ENCODE measurements around the gene BTBD16.

Gene BTBD16

DNA sequence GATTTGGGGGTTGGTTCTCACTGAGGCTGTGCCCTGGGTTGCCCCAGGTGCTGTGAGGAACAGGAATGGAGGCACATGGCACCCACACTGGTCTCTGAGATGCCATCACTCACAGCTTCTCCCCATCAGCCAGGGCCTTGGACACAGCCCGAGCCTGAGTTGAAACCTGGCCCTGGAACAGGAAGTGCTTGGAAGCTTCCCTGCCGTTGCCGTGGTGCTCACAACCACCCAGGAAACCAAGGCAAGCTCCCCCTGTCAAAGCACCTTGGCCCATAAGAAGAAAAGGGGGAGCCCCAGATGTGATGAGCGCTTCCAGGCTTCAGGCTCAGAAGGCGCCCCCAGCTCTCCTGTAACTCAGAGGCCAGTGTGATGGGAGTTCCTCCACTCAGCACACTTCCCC lies at the start of gene BTBD16:
BTBD16 (plus strand) TSS at position 221 of the 400 bp plus-strand sequence. CDS start 3,786 bp downstream, outside the sequence.
- no peak for DNase-seq

DNA sequence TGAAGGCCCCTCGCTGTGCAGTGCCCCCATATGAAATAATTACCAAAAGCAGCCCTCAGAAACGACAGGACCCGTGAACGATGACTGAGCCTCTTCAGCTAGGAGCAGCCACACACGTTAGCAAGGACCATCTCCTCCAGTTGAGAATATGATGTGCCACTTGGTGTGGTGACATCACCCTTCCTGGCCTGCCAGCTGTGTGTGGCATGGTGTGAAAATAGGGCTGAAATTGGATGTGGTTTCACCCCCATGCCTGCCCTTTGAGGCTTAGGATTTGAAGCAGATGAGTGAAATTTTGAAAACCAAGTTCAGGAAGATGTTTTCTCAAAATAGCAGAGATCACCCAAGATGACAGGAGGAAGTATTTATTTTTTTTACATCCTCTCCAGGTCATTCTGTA lies 49.1 kb upstream of the BTBD16 start:
- DNase-seq = no peak

DNA sequence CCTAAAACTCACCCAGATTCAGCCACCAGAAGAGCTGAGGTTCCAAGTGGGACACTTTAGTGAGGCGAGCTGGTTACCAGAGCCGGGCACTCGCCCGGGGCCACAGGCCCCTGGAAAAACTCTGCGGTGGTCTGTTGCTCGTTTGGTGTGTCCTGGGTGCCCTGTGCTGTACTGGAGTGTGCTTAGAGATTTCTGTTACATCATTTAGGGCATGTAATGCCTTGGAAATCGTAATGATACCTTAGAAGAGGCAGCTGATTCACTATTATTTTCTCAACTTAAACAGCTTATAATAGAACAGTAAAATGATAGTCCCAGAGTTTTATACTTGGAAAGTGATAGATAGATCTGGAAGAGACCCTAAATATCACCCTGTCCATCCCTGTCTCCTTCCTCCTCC lies 48.5 kb upstream of the BTBD16 start:
- DNase-seq = no peak

DNA sequence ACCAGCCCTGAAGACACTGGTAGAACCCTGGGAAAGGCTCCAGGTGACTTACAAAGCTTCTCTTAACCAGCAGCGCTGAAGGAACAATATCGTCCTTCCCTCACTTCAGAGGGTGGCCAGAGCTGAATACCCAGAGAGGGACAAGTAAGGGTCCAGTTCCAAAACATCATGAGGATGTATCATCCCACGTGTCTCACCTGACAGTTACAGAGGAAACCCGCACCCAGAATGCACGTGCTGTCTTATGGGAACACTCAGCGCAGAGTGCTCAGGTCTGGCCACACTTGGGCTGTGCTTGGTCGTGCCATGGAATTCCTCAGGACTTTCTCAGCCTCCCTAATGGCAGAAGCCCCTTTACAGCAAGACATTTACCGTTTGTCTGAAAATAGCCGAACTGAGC lies 46.9 kb upstream of the BTBD16 start:
- DNase-seq = no peak

DNA sequence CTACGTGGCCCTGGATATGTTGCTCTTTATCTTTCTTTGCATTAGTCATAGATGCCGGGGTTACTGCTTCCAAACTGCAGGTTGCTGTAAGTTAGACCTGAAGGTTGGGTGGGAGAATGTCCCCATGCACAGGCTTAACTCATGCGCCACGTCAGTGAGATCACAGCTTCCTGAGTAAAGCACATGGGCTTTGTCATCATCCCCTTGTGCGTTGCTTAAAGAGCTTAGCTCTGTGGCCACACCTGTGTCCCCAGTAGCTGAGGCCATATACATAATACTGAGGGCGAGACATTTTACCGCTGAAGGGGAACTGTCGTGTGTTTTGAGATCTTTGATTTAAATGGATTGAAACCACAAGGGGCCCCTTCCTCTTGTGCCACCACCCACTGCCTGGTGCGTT lies 45.8 kb upstream of the BTBD16 start:
- no peak for DNase-seq

DNA sequence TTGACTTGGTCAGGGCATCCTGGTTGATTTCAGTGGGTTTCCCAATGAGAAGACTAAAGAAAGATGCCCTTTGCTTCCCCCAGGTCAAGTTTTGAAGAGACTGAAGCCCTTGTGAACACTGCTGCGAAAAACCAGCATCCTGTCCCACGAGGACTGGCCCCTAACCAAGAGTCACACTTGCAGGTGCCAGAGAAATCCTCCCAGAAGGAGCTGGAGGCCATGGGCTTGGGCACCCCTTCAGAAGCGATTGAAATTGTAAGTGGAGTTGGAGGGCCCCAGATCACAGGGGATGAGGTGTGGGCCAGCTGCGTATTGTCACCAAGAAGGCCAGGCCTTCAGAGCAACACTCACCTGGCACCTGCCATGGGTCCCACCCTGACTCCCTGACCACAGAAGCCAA lies 43.3 kb upstream of the BTBD16 start:
- DNase-seq = no peak

DNA sequence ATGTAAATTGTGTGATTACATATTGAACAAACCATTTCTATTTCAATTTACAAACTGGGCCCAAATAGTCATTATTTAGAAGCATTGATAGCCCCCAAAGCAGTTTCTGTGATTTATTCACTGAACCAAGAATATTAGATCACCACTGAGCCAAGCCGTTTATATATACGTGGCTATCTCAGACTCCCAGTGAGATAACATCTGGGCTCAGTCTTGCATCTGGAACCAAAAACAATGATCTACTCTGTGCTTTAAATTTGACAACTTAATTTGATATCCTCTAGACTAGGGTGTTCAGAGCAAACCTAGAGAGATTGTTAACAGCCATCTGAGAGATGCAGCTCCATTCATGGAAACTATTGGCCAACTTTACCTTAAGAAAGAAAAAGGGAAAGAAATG lies 41.4 kb upstream of the BTBD16 start:
- no peak for DNase-seq

DNA sequence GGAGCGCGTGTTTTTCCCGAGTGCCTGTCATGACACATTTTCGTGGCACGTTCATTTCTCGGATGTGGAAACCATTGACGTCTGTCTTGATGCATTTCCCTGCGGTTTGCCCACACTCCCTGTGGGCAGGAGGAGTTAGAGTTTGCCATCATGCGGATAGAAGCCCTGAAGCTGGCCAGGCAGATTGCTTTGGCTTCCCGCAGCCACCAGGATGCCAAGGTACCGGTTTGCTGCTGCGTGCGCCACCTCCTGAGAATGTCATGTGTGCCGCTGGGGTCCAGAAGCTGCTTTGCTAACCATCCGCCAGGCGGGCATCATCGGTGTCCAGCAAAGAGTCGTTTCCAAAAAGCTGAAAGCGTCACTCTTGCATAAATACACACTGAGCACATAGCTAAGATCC lies 40.9 kb upstream of the BTBD16 start:
- no peak for DNase-seq

DNA sequence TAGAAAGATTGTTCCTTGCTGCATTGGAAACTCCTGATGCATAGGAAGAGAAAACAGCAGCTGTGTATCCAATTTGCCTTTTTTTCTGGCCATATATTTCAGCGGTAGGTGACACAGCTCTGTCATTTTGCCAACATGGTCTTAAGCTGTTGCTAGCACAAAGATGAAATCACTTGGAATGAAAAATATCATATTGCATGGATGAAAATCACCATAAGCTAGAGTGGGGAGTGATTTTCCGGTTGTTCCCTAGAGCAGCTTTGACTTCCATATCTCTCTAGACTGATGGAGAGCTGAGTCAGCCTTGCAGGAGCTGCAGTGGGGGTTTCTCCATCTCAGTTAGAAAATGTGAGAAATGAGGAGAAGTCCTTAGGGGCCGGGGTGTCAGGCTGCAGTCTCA lies 38.3 kb upstream of the BTBD16 start:
- no peak for DNase-seq

DNA sequence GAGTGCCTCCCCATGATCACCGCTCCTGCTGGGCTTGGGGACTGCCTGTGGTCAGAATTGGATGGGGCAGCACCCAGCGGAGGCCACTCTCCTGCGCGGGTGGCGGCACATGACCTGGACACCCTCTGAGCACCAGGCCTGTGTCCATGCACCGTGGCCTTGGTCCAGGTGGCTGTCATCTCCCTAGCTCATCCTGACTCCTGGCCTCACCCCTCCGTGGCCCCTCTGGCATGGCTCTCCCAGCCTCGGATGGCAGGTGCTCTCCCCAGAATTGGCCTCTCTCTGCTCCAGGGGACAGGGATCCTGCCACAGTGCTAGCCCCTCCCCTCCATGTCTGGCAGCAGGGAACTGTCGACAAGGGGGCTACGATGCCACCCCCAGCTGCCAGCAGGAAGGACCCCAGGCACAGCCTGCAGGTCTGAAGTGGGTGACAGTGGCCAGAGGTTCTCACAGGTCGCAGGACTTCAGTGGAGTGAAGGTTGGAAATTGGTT lies 37.2 kb upstream of the BTBD16 start:
- DNase-seq = no peak

DNA sequence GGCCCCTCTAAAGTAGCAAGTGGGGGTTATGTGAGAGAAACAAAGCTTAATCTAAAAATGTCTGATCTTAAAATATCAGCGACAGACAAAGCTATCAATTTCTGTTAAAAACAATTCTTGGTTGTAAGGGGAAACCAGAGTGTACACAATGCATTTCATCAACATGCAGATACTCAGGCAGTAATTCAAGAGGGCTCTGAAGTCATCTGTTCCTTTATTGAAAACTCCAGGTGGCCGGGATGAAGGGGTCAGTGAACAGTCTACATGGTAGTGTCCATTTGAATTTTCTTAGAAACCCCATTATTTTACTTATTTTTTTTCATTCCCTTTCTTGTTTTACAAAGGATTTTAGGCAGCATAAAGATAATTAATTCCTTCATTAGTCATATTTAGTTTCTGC lies 36.7 kb upstream of the BTBD16 start:
- no peak for DNase-seq

DNA sequence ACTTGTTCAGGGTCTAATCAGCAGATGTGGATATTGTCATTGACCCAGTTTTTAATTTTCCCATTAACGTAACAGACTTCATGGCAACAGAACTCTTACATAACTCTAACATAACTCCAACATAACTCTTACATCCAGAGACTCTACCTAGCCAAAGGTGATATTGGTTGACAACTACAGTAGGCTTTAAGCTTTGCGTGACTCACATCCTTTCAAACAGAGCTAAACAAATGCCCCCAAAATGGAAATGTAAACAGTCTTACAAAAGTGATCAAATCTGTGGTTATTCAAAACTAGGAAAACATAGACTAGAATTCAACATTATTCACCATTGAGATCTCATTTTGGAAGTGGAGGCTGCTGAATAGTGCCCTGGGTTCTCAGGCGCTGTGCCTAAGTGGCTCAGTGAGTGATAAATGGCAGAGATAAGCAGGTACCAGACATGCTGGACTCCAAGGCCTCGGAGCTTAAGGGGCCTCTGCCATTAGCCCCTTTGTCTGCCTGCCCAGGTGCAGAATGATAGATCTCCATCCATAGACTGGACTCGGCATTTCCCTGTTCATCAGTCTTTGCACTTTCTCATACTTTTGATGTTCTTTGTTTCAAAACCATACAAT lies 34.3 kb upstream of the BTBD16 start:
- DNase-seq = no peak

DNA sequence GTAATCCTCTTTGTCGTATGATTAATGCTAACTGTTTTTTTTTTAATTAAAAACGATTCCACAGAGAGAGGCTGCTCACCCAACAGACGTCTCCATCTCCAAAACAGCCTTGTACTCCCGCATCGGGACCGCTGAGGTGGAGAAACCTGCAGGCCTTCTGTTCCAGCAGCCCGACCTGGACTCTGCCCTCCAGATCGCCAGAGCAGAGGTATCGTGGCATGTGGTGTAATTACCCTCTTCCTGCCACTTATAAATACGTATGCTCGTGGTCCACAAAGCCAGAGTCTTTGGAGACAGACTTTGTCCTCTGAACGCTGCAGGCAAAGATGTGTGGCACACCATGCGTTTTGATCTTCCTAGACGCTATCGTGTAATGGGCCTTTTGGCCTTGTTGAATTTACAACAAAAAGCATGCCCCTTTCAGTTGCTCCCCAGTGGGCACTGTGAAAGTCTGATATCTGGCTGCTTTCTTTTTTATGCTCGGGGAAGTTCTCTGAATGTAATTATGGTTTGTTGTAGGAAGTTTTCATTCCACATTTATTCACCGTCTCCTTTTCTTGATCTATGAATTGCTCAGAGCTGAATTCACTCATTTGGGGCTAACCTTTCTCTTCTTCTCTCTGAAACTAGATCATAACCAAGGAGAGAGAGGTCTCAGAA lies 33.6 kb upstream of the BTBD16 start:
- no peak for DNase-seq

DNA sequence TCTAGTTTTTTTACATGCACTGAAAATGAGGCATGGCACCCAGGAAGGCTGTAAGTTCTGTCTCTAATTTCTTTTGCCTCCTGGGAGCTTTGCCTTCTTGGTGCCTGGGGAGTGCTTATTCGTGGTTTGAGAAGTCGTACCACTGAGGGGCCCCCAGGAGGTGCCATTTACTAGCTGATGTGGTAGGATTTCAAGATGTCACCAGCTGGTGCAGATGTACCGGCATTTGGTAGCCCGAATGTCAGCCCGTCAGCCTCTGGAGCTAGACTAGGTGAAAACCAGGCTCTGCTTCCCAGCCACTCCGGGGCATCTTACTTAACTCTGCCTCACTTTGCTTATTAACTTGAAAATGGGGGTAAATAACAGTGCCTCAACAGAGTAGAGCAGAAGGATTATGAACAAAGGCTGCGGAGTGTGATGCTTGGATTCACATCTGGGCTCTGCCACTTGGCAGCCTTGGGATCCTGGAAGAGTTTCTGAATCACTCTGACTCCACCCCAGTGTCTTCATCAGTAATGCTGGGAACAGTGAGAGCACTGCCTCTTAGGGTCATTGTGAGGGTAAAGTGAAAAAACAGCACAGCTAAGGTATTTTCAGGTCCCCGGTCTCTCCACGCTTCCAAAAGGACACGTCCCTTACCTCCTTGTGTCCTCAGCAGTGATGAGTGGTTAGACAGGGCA lies 31.4 kb upstream of the BTBD16 start:
- no peak for DNase-seq

DNA sequence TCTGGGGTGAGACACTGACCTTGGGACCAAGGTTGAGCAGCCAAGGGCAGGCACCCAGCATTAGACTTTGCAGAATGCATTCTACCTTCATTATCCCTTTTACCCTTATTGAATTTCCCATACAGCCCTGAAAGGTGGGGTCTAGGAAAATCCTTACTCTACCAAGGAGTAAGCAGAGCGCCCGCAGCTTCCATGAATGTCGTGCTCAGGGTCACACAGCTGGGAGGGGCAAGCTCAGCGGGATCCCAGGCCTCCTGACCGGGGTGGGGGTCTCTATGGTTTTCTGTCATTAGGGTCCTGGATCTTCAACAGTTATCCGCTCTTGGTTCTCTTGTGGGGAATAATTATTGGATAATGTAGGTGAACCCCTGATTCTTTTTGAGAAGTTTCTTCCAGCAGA lies 30.7 kb upstream of the BTBD16 start:
- DNase-seq = no peak

DNA sequence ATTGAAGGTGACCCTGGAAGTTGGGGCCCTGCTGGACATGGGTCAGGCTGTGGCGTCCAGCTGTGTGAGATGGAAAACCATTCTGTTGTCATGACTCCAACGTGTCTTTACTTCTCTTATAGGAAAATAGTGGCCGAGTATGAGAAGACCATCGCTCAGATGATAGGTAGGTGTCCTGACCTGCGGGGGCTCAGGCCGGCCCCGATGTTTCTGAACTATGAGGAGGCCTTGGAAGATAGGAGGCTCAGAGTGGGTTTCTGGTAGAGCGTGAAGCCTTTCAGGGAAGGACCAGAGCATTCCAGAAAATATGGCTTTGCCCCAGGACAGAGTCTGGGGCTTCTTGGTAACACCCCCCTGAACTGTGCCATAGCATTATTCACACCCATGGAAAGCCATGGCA lies 29.3 kb upstream of the BTBD16 start:
- DNase-seq = no peak

DNA sequence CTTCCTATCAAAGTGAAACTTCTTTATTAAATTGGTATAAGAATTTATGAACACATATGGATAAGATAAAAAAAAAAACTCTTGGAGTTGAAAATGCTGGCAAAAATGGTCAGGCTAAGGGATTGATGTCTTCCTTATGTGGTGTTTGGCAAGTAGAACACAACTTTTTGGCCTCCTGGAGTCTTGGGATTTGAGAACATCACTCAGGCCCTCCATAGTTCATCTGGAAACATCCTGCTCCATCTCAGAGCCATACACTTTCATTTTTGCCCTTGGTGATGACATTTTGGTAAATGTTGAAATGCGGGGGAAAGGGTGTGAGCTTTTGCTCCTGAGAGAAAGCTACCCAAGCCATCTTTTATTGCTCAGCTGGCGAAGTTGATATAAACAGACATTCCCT lies 27.5 kb upstream of the BTBD16 start:
- no peak for DNase-seq

DNA sequence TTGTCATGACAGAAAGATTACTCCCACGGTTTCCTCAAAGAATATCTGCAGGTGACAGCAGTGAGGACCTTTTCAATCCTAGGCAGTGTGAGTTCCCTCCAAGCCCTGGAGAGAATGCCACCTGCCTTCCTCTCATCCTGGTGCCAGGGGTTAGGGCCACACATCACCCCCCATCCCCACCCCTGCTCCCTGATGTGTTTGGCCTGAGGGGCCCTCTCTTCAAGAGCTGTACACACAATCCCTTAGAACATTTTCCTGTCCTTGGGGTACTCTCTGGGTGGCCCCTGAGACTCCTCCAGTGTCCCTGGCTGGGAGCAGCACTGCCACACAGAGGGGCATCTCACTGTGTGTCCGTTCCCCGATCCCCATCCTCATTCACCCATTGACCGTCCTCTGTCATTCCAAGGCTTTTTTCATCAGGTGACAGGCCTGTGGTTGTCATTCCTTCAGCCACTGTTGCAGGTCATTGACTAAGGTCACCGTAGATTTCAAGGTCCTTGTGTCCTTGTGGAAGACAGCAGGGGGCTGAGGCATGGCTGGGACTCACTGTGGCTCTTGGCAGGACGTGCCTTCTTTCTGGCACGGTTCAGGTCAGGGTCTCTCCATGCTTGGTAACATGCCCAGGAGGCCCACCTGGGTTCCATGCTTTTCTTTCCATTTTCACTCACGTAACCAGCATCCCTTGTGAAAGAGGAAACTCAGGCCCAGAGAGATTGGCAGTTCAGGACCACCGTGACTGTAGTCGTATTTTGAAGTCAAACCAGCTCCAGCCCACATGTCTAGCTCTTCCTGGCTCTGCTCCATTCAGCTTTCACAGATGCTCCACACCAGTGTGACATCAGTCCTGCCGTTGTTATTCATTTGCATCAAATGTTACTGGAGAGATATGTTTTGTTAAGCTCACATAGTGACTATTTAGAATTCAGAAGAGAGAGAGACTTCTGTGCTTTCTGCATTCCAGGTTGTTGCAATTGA lies 26.8 kb upstream of the BTBD16 start:
- DNase-seq = no peak

DNA sequence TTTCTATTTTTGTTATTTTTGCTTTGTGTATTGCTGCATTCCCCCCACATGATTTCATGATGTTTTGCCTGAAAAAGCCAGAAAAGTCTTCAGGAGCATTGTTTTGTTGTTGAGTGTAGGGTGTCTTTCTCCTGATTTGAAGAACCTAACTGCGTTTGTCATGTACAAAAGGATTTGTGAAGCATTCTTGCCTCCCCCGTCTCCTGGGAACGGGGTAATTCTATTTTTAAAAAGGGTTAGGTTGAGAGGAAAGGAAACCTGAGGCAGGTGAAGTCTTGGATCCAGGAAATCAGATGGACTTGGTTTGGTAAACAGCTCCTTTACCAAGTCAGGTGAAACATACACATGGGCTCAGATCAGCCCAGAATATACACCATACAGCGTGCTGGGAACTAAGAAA lies 26.0 kb upstream of the BTBD16 start:
- no peak for DNase-seq

DNA sequence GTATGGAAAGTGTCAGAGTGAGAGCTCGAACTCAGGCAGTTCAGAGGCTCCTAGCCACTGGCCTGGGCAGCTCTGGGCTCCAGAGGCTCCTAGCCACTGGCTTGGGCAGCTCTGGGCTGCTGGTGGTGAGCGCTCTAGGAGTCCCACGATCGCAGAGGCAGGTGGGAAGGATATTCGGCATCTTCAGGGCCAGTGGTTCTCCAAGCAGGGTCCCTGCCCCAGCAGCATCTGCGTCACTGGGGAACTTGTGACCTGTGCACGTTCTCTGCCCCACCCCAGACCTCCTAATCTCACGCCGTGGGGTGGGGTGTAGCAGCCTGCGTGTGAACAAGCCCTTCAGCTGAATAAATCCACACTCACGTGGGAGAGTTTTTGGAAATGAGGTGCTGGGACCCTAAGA lies 25.2 kb upstream of the BTBD16 start:
- DNase-seq = no peak

DNA sequence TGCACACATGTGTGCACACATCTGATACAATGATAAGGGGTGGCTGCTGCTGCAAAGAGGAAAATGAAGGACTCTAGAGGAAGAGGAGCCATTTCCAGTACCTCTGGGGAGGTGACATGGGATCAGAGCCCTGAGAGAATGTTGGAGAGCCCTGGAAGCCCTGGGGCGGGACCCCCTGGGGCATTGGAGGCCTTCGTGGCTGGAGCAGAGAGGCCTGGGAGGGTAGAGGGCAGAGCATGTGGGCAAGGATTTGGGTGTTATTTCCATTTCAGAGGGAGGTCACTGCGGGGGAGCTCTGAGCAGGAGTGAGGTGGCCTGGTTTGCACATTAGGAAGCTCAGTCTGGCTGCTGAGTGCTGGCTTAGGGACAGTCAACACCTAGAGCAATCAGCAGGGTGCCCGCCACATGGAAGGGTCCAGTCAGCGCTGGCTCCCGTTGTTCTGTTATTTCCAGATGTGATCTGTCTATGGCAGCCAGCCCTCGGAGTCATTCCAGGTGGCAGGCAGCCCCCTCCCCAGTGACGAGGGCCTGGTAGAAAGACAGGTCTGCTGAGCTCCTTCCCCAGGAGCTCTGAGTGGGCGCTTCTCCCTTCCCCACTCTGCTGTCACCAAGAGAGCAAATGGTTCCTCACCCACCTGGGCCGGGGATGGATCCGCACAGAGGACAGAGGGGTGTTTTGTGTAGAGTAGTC lies 24.1 kb upstream of the BTBD16 start:
- no peak for DNase-seq
